Hindlimb muscle (tissue), 1 donor: ENCODE results near the gene KCNQ1. TPM values are rescaled to one million over a fixed set of nuclear protein-coding genes. Genes with fewer than 3 reads are reported as not detected.

Experiments
- DNase-seq: peaks from one replicate; pipeline ENCODE4 v3.0.0-alpha.2; 2013
- polyA plus RNA-seq: library from polyadenylated mRNA; unstranded; fragments of 120-200 nt; gene quantifications from one replicate; pipeline ENCODE4 v1.2.1, GENCODE V29; 2013; ENCODE audit not compliant: insufficient read length

KCNQ1 gene
- polyA plus RNA-seq, 1 donor, result 2.9 TPM

GRCh38 chr11:2759228-2760195 is 314.7 kb downstream of the KCNQ1 start:
- no peak for DNase-seq

GRCh38 chr11:2760196-2760871 is 315.5 kb downstream of the KCNQ1 start:
- no peak for DNase-seq

- no peak for DNase-seq
These were observed 316.6 kb downstream of the KCNQ1 start for GRCh38 chr11:2761131-2762030.

GRCh38 chr11:2762031-2762380 is 317.2 kb downstream of the KCNQ1 start:
- DNase-seq, result no peak

- DNase-seq, result no peak
These were observed 317.6 kb downstream of the KCNQ1 start for GRCh38 chr11:2762451-2762850.

- no peak for DNase-seq
These were observed 319.2 kb downstream of the KCNQ1 start for GRCh38 chr11:2763984-2764383.

- no peak for DNase-seq
These were observed 320.7 kb downstream of the KCNQ1 start for GRCh38 chr11:2765491-2765890.

GRCh38 chr11:2766166-2766565 is 321.4 kb downstream of the KCNQ1 start:
- DNase-seq, result no peak

- no peak for DNase-seq
These were observed 322.3 kb downstream of the KCNQ1 start for GRCh38 chr11:2767071-2767470.

- DNase-seq, result no peak
These were observed 323.0 kb downstream of the KCNQ1 start for GRCh38 chr11:2767801-2768200.

- DNase-seq, result no peak
These were observed 323.9 kb downstream of the KCNQ1 start for GRCh38 chr11:2768471-2769408.

GRCh38 chr11:2769409-2770095 is 324.7 kb downstream of the KCNQ1 start:
- no peak for DNase-seq

GRCh38 chr11:2770096-2770751 is 325.4 kb downstream of the KCNQ1 start:
- DNase-seq, result no peak

- DNase-seq, result no peak
These were observed 326.0 kb downstream of the KCNQ1 start for GRCh38 chr11:2770761-2771301.

- no peak for DNase-seq
These were observed 327.1 kb downstream of the KCNQ1 start for GRCh38 chr11:2771758-2772466.

- no peak for DNase-seq
These were observed 327.8 kb downstream of the KCNQ1 start for GRCh38 chr11:2772544-2773031.

- DNase-seq, result no peak
These were observed 329.6 kb downstream of the KCNQ1 start for GRCh38 chr11:2774173-2775082.

- DNase-seq, result no peak
These were observed 330.3 kb downstream of the KCNQ1 start for GRCh38 chr11:2775083-2775625.
